KMS-11 (cell line): ENCODE data around the gene DNTT.

ENCODE experiments used
- H2AFZ ChIP-seq: fragments of 200-600 bp; sonication (generic); 2 replicates; pipeline ENCODE4 v1.6.1; 2016; ENCODE audit warnings: antibody characterized with exemption, mixed run types, low read depth
- H3K27ac ChIP-seq: fragments of 200-600 bp; sonication (generic); 2 replicates; pipeline ENCODE4 v1.6.1; 2016; ENCODE audit warnings: mild to moderate bottlenecking, mixed run types
- H3K27me3 ChIP-seq: fragments of 200-600 bp; sonication (generic); 2 replicates; pipeline ENCODE4 v1.6.1; 2017; ENCODE audit warnings: mild to moderate bottlenecking, low read depth, mixed run types, moderate library complexity; ENCODE audit not compliant: insufficient read depth
- H3K36me3 ChIP-seq: fragments of 200-600 bp; sonication (generic); 2 replicates; pipeline ENCODE4 v1.6.1; 2017; ENCODE audit warnings: mild to moderate bottlenecking, mixed run types; ENCODE audit not compliant: insufficient read depth
- H3K4me1 ChIP-seq: fragments of 200-600 bp; sonication (generic); 2 replicates; pipeline ENCODE4 v1.6.1; 2016; ENCODE audit warnings: mild to moderate bottlenecking, low read depth, mixed run types; ENCODE audit not compliant: poor library complexity, severe bottlenecking
- H3K4me2 ChIP-seq: fragments of 200-600 bp; sonication (generic); 2 replicates; pipeline ENCODE4 v1.7.0; 2016; ENCODE audit warnings: mild to moderate bottlenecking, mixed run types
- H3K4me3 ChIP-seq: fragments of 200-600 bp; sonication (generic); IDR thresholded peaks from 2 replicates; pipeline ENCODE4 v1.6.1; 2017; ENCODE audit warnings: low read depth, low read length, mixed read lengths; ENCODE audit not compliant: insufficient read depth
- H3K79me2 ChIP-seq: fragments of 200-600 bp; sonication (generic); 2 replicates; pipeline ENCODE4 v1.6.1; 2016; ENCODE audit warnings: low read depth, mixed run types; ENCODE audit not compliant: insufficient read depth
- H3K9ac ChIP-seq: fragments of 200-600 bp; sonication (generic); 2 replicates; pipeline ENCODE4 v1.6.1; 2016; ENCODE audit warnings: mild to moderate bottlenecking, mixed run types
- H4K20me1 ChIP-seq: fragments of 200-600 bp; sonication (generic); 2 replicates; pipeline ENCODE4 v1.6.1; 2016; ENCODE audit warnings: mild to moderate bottlenecking, mixed run types; ENCODE audit not compliant: insufficient read depth
- TF ChIP-seq, protein P1 (sequence below): fragments of 200-600 bp; sonication (generic); conservative IDR thresholded peaks from 2 replicates; pipeline ENCODE4 v1.6.1; 2017; ENCODE audit warnings: low read depth, mild to moderate bottlenecking, antibody characterized with exemption, low read length, moderate library complexity, mixed read lengths

The DNTT gene

DNA sequence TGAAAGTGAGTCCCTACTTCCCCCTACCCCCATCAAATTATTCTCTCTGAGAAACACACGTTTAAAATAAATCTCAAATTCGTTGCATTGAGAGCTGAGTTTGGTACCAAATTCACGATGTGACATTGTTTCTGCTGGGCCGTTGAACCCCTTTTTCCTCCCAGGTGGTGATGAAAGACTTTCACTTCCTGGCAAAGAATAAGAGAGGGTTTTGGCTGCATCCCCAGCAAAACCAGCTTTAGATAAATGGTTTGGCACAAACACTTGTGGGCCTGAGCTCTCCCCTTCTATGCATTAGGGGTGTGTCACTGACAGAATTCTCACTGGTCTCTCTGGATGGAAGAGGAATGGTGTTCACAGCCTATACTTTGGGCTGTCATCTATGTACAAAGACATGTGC lies 8.8 kb upstream of the DNTT start:
- no peaks in the 10 kb centered on the region for H4K20me1 ChIP-seq
- H3K27me3 ChIP-seq = no peaks in the 10 kb centered on the region
- TF ChIP-seq, protein P1, sequence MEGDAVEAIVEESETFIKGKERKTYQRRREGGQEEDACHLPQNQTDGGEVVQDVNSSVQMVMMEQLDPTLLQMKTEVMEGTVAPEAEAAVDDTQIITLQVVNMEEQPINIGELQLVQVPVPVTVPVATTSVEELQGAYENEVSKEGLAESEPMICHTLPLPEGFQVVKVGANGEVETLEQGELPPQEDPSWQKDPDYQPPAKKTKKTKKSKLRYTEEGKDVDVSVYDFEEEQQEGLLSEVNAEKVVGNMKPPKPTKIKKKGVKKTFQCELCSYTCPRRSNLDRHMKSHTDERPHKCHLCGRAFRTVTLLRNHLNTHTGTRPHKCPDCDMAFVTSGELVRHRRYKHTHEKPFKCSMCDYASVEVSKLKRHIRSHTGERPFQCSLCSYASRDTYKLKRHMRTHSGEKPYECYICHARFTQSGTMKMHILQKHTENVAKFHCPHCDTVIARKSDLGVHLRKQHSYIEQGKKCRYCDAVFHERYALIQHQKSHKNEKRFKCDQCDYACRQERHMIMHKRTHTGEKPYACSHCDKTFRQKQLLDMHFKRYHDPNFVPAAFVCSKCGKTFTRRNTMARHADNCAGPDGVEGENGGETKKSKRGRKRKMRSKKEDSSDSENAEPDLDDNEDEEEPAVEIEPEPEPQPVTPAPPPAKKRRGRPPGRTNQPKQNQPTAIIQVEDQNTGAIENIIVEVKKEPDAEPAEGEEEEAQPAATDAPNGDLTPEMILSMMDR = no peak
- H3K4me3 ChIP-seq = no peak overlapping the region
- H3K4me2 ChIP-seq = no peak overlapping the region
- no peak overlapping the region for H2AFZ ChIP-seq
- H3K27ac ChIP-seq = no peak overlapping the region
- H3K4me1 ChIP-seq = no peaks in the 10 kb centered on the region
- no peaks in the 10 kb centered on the region for H3K36me3 ChIP-seq
- no peaks in the 10 kb centered on the region for H3K79me2 ChIP-seq
- H3K9ac ChIP-seq = no peak overlapping the region

DNA sequence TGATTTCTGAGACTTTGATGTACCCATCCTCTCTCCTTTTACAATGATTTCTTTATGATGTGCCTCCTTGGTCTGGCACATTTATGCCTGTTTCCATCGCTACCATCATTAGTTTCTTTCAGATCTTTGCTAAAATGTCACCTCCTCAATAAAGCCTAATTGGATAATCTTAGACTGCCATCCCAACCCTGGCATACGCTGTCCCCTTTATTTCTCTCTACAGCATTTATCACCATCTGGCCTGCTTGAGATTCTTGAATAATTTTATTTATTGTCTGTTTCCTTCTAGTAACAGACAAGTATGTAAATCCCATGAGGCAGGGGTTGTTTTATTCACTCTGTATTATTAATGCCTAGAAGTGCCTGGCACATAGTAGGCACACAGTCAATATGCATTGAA lies 6.7 kb upstream of the DNTT start:
- TF ChIP-seq, protein P1 = no peak
- H3K4me3 ChIP-seq = no peak overlapping the region
- no peak overlapping the region for H3K27ac ChIP-seq
- H4K20me1 ChIP-seq = no peaks in the 10 kb centered on the region
- no peaks in the 10 kb centered on the region for H3K36me3 ChIP-seq
- no peaks in the 10 kb centered on the region for H3K79me2 ChIP-seq
- H3K9ac ChIP-seq = no peak overlapping the region
- H3K4me2 ChIP-seq = no peak overlapping the region
- H3K27me3 ChIP-seq = no peaks in the 10 kb centered on the region
- H2AFZ ChIP-seq = no peak overlapping the region
- no peaks in the 10 kb centered on the region for H3K4me1 ChIP-seq

DNA sequence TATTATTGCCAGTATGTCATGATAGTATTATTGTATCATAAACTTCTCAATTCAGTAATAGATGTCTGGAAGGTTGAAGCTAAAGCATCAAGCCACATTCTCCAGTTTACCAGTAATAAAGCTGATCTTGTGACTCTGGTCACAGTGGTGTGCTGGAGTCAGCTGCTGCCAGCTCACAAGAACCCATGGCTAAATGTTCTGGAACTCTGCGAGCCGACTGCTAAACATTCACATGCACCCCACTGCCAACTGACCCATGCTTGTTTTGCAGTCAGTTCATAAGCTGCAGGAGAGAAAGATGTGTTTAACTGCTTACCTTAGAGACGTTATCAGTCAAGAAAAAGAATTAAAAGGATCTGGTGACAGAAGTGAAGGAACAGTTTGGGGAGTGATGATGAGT lies 5.9 kb upstream of the DNTT start:
- Histone ChIP-seq H3K27me3 (no peaks in the 10 kb centered on the region), H3K4me2 (no peak overlapping the region), H3K79me2 (no peaks in the 10 kb centered on the region), H3K4me1 (no peaks in the 10 kb centered on the region), H4K20me1 (no peaks in the 10 kb centered on the region), H3K27ac (no peak overlapping the region), H2AFZ (no peak overlapping the region), H3K9ac (no peak overlapping the region), H3K4me3 (no peak overlapping the region), H3K36me3 (no peaks in the 10 kb centered on the region)
- TF ChIP-seq, protein P1 = no peak

DNA sequence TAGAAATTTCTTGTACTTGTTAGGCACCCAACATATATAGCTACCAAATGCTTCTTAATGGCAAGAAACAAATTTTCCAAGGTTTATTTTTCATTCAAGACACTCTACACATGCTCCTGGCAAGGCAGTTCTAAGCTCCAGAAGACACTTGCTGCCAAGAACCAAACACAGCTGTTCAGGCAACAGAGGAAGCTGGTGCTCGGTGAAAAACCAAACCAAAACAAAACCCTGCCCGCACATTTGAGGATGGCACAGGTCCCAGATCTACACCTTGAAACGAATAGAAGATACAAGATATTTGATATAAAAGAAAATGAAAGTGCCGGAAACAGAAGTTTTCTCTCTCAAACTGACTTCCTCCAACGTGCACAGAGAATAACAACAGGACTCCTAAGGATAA lies 4.9 kb upstream of the DNTT start:
- Histone ChIP-seq H3K27ac (no peak overlapping the region), H3K27me3 (no peaks in the 10 kb centered on the region), H3K4me2 (no peak overlapping the region), H3K4me3 (no peak overlapping the region), H3K79me2 (no peaks in the 10 kb centered on the region), H3K9ac (no peak overlapping the region), H2AFZ (no peak overlapping the region), H3K4me1 (no peaks in the 10 kb centered on the region), H4K20me1 (no peaks in the 10 kb centered on the region), H3K36me3 (no peaks in the 10 kb centered on the region)
- TF ChIP-seq, protein P1 = no peak

DNA sequence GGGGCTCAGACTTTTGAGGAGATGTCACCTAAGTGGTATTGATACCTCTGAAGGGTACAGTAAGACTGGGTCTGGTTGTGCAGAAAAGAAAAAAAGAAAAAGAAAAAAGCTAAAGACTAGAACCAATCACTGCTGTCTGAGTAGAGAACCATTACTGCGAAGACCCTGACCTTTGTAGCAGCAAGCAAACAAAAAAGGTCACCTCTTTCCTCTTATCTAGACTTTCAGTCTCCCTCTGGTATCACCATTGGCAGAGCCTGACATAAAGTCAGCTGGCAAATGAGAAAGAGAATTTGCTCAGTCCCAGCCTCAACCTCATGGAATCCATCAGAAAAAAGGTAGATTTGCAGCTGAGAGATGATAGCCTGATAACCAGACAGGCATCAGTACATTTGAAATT lies 2.6 kb upstream of the DNTT start:
- Histone ChIP-seq H3K27me3 (no peaks in the 10 kb centered on the region), H3K4me3 (no peak overlapping the region), H3K9ac (no peak overlapping the region), H3K4me1 (no peaks in the 10 kb centered on the region), H2AFZ (no peak overlapping the region), H3K79me2 (no peaks in the 10 kb centered on the region), H3K27ac (no peak overlapping the region), H4K20me1 (no peaks in the 10 kb centered on the region), H3K36me3 (no peaks in the 10 kb centered on the region), H3K4me2 (no peak overlapping the region)
- TF ChIP-seq, protein P1 = no peak
